ENCODE measurements around the gene TCF25. TPM values are rescaled to one million over a fixed set of nuclear protein-coding genes. Genes with fewer than 3 reads are reported as not detected.

Gene TCF25
- total RNA-seq, 3 donors from 2014 or later = 169 to 243 (median 176) TPM

GRCh38 chr16:89899879-89900481 is 26.6 kb downstream of the TCF25 start:
- Histone ChIP-seq H3K9me3 (no peaks in the 10 kb centered on the region), H3K4me3 (no peak overlapping the region), H3K27ac (no peak overlapping the region), H3K27me3 (no peaks in the 10 kb centered on the region), H3K4me1 (no peaks in the 10 kb centered on the region), H3K36me3 (peaks cover 6% of the 10 kb centered on the region)
- intact Hi-C loops (cut with DNase I; ENCODE audit: low total_unique reads) = no loop called here
- no peak for DNase-seq (ENCODE audit: low spot score in 2 of 2)
- TF ChIP-seq POLR2A (IDR thresholded peaks at IDR 0.05) (no peak), POLR2AphosphoS5 (IDR thresholded peaks at IDR 0.05) (no peak), CTCF (IDR thresholded peaks at IDR 0.05) (no peak)

GRCh38 chr16:89900885-89901284 is 27.5 kb downstream of the TCF25 start:
- H3K4me1 ChIP-seq = no peaks in the 10 kb centered on the region
- H3K4me3 ChIP-seq = no peak overlapping the region
- intact Hi-C loops (cut with DNase I; ENCODE audit: low total_unique reads) = no loop called here
- TF ChIP-seq POLR2AphosphoS5 (IDR thresholded peaks at IDR 0.05) (no peak), CTCF (IDR thresholded peaks at IDR 0.05) (no peak), POLR2A (IDR thresholded peaks at IDR 0.05) (no peak)
- no peak for DNase-seq (ENCODE audit: low spot score in 2 of 2)
- no peaks in the 10 kb centered on the region for H3K9me3 ChIP-seq
- no peak overlapping the region for H3K27ac ChIP-seq
- H3K27me3 ChIP-seq = no peaks in the 10 kb centered on the region
- H3K36me3 ChIP-seq = peaks cover 2% of the 10 kb centered on the region

GRCh38 chr16:89902980-89903379 is 29.6 kb downstream of the TCF25 start:
- no peaks in the 10 kb centered on the region for H3K27me3 ChIP-seq
- TF ChIP-seq POLR2AphosphoS5 (IDR thresholded peaks at IDR 0.05) (no peak), CTCF (IDR thresholded peaks at IDR 0.05) (no peak), POLR2A (IDR thresholded peaks at IDR 0.05) (no peak)
- no peaks in the 10 kb centered on the region for H3K9me3 ChIP-seq
- no peak for DNase-seq (ENCODE audit: low spot score in 2 of 2)
- intact Hi-C loops (cut with DNase I; ENCODE audit: low total_unique reads) = no loop called here
- no peaks in the 10 kb centered on the region for H3K4me1 ChIP-seq
- H3K4me3 ChIP-seq = no peak overlapping the region
- no peak overlapping the region for H3K27ac ChIP-seq
- H3K36me3 ChIP-seq = no peaks in the 10 kb centered on the region

- intact Hi-C loops (cut with DNase I; ENCODE audit: low total_unique reads) = no loop called here
- no peaks in the 10 kb centered on the region for H3K36me3 ChIP-seq
- TF ChIP-seq CTCF (IDR thresholded peaks at IDR 0.05) = no peak
- TF ChIP-seq POLR2AphosphoS5 (IDR thresholded peaks at IDR 0.05) = no peak
- TF ChIP-seq POLR2A (IDR thresholded peaks at IDR 0.05) = no peak
- H3K27me3 ChIP-seq = no peaks in the 10 kb centered on the region
- no peak overlapping the region for H3K27ac ChIP-seq
- no peak for DNase-seq (ENCODE audit: low spot score in 2 of 2)
- H3K4me1 ChIP-seq = no peaks in the 10 kb centered on the region
- no peak overlapping the region for H3K4me3 ChIP-seq
- H3K9me3 ChIP-seq = no peaks in the 10 kb centered on the region
Observed at GRCh38 chr16:89903908-89904515, 30.6 kb downstream of the TCF25 start.

- H3K4me1 ChIP-seq = no peaks in the 10 kb centered on the region
- H3K36me3 ChIP-seq = no peaks in the 10 kb centered on the region
- DNase-seq (ENCODE audit: low spot score in 2 of 2) = no peak
- H3K4me3 ChIP-seq = no peak overlapping the region
- intact Hi-C loops (cut with DNase I; ENCODE audit: low total_unique reads) = no loop called here
- TF ChIP-seq CTCF (IDR thresholded peaks at IDR 0.05) (no peak), POLR2A (IDR thresholded peaks at IDR 0.05) (no peak), POLR2AphosphoS5 (IDR thresholded peaks at IDR 0.05) (no peak)
- no peak overlapping the region for H3K27ac ChIP-seq
- H3K9me3 ChIP-seq = no peaks in the 10 kb centered on the region
- no peaks in the 10 kb centered on the region for H3K27me3 ChIP-seq
Observed at GRCh38 chr16:89904606-89905510, 31.5 kb downstream of the TCF25 start.
